Nephron (organoid): ENCODE data around the gene MITD1.
"Not testable (repeated sequence)": the region's sequence is repeated elsewhere in the genome, so short reads cannot be mapped to it uniquely, and the experiment has no call there.

Source experiments
- H3K27ac Mint-ChIP-seq, 3 experiments: 2 replicates each; pipeline ENCODE4 v1.8.0; 2020; ENCODE audit warnings: mixed read lengths in 3 of 3, mild to moderate bottlenecking in 2 of 3, moderate library complexity in 1 of 3
- H3K27me3 Mint-ChIP-seq: 2 replicates; pipeline ENCODE4 v1.8.0; 2021; ENCODE audit warnings: low read depth, mild to moderate bottlenecking, moderate library complexity, mixed read lengths
- H3K36me3 Mint-ChIP-seq: 2 replicates; pipeline ENCODE4 v1.8.0; 2020; ENCODE audit warnings: low read depth, mixed read lengths
- H3K4me1 Mint-ChIP-seq: 2 replicates; pipeline ENCODE4 v1.8.0; 2020; ENCODE audit warnings: mixed read lengths
- H3K4me3 Mint-ChIP-seq, 3 experiments: 2 replicates each; pipeline ENCODE4 v1.8.0; 2020; ENCODE audit warnings: mild to moderate bottlenecking in 3 of 3, mixed read lengths in 3 of 3, moderate library complexity in 2 of 3
- H3K9me3 Mint-ChIP-seq: 2 replicates; pipeline ENCODE4 v1.8.0; 2020; ENCODE audit warnings: mixed read lengths
- TF ChIP-seq, protein P1 (sequence below), 3 experiments: fragments of 200-600 bp; sonication (generic); IDR thresholded peaks; one replicate each; pipeline ENCODE4 v1.5.0; 2021; ENCODE audit warnings: antibody characterized with exemption in 3 of 3; ENCODE audit not compliant: unreplicated experiment in 3 of 3

The MITD1 gene

DNA sequence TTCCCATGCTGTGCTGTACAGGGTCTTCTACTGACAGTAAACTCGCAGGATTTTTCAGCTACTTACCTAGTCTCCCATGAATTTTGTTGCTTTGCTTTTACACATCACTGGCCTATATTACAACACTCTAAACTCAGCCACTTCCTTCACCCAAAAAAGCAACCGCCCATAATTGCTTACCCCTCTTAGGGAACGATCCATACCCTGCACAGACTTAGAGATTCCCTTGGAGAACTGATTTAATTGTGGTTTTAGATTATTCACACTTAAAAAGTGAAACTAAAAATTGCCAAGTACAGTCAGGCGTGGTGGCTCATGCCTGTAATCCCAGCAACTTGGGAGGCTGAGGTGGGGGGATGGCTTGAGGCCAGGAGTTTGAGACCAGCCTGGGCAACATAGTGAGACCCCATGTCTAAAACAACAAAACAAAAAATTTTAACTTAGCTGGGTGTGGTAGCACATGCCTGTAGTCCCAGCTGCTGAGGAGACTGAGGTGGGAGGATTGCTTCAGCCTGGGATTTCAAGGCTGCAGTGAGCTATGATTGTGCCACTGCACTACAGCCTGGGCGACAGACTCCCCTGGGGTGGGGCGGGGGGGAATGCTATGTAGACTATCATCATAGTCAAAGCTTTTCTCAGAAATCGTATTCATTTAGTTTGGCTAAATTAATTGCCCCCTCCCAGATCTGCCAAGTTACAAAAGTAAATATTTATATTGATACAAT lies 19.4 kb upstream of the MITD1 start:
- TF ChIP-seq, protein P1, sequence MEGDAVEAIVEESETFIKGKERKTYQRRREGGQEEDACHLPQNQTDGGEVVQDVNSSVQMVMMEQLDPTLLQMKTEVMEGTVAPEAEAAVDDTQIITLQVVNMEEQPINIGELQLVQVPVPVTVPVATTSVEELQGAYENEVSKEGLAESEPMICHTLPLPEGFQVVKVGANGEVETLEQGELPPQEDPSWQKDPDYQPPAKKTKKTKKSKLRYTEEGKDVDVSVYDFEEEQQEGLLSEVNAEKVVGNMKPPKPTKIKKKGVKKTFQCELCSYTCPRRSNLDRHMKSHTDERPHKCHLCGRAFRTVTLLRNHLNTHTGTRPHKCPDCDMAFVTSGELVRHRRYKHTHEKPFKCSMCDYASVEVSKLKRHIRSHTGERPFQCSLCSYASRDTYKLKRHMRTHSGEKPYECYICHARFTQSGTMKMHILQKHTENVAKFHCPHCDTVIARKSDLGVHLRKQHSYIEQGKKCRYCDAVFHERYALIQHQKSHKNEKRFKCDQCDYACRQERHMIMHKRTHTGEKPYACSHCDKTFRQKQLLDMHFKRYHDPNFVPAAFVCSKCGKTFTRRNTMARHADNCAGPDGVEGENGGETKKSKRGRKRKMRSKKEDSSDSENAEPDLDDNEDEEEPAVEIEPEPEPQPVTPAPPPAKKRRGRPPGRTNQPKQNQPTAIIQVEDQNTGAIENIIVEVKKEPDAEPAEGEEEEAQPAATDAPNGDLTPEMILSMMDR (IDR thresholded peaks at IDR 0.05; ENCODE audit: unreplicated experiment in 3 of 3) = no peak
- no peaks in the 10 kb centered on the region for H3K4me1 Mint-ChIP-seq

DNA sequence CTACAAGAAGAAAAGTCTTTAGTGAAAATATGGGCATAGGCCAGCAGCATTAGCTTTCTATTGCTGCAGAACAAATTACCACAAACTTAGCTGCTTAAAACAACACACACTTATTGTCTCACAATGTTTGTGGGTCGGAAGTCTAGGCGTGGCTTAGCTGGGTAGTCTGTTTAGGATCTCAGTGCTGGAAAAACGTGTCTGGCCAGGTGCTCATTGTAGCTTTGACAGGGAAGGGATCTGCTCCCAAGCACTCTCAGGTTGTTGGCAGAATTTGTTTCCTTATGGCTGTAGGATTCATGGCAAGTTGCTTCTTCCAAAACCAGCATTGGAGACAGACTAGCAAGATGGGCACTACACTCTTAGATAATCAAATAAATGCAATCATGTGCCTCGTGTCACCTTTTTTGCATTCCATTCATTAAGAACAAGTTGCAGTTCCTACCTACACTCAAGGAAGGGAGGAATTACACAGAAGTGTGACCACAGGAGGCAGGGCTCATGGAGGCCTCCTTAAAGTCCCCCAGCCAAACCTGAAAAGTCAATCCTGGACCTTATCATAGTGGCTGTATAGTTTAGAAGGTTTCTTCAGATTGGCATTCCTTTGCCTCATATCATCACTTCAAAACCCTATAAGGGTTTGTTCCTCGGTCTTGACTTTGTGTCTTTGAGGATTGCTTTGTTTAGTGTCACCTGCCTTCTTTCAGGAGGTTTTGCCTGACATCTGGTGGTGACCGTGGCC lies 17.4 kb upstream of the MITD1 start:
- H3K27me3 Mint-ChIP-seq = no peaks in the 10 kb centered on the region
- no peaks in the 10 kb centered on the region for H3K9me3 Mint-ChIP-seq
- no peaks in the 10 kb centered on the region for H3K4me1 Mint-ChIP-seq
- peaks cover 31% of the 10 kb centered on the region for H3K36me3 Mint-ChIP-seq
- TF ChIP-seq, protein P1 (IDR thresholded peaks at IDR 0.05; ENCODE audit: unreplicated experiment in 3 of 3) = no peak
- H3K27ac Mint-ChIP-seq = no peak overlapping the region
- no peak overlapping the region for H3K4me3 Mint-ChIP-seq

More for the DNA sequence above, 19.4 kb upstream of the MITD1 start:
- no peak overlapping the region for H3K4me3 Mint-ChIP-seq
- H3K9me3 Mint-ChIP-seq = no peaks in the 10 kb centered on the region
- no peak overlapping the region for H3K27ac Mint-ChIP-seq
- H3K36me3 Mint-ChIP-seq = peaks cover 27% of the 10 kb centered on the region
- H3K27me3 Mint-ChIP-seq = no peaks in the 10 kb centered on the region

DNA sequence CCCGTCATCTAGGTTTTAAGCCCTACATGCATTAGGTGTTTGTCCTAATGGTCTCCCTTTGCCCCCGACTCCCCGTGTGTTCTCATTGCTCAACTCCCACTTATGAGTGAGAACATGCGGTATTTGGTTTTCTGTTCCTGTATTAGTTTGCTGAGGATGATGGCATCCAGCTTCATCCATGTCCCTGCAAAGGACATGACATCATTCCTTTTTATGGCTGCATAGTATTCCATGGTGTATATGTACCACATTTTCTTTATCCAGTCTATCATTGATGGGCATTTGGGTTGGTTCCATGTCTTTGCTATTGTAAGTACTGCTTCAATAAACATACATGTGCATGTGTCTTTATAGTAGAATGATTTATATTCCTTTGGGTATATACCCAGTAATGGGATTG lies 11.5 kb upstream of the MITD1 start:
- H3K27me3 Mint-ChIP-seq, H3K9me3 Mint-ChIP-seq, H3K4me3 Mint-ChIP-seq, H3K4me1 Mint-ChIP-seq, H3K27ac Mint-ChIP-seq: not testable (repeated sequence)
- H3K36me3 Mint-ChIP-seq = peaks cover 67% of the 10 kb centered on the region

DNA sequence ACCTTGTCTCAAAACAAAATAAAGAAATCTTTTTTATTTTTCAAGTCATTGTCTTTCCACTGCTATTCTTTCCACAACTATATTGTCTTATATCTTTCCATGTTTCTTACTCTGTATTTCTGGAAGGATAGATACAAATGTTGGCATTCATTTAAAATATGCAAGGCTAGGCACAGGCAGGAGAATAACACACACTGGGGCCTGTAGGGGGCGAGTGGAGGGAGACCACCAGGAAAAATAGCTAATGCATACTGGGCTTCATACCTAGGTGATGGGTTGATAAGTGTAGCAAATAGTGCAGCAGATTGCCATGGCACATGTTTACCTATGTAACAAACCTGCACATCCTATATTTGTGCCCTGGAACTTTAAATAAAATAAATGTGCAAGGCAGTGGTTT lies 9.7 kb upstream of the MITD1 start:
- H3K9me3 Mint-ChIP-seq = no peaks in the 10 kb centered on the region
- H3K4me3 Mint-ChIP-seq = no peak overlapping the region
- no peaks in the 10 kb centered on the region for H3K4me1 Mint-ChIP-seq
- peaks cover 64% of the 10 kb centered on the region for H3K36me3 Mint-ChIP-seq
- H3K27me3 Mint-ChIP-seq = no peaks in the 10 kb centered on the region
- TF ChIP-seq, protein P1 (IDR thresholded peaks at IDR 0.05; ENCODE audit: unreplicated experiment in 3 of 3) = no peak
- no peak overlapping the region for H3K27ac Mint-ChIP-seq

DNA sequence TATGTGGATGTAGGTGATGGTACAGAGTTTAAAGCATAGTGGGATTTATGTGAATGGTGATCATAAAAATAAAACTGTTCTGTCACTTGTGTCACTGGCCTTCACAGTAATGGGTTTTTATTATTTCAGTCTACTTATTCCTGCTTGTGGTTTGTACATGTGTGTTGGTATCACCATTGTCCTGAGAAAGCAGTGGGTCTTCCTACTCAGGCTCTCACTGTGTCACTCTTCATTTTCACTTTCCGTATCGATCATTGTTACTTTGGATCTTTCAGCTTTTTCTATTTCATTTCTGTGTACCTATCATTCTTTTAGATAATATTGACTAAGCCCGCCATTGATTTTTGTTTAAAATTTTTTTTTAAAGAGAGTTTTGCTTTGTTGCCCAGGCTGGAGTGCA lies 7.5 kb upstream of the MITD1 start:
- Mint-ChIP-seq H3K4me1 (peaks cover 5% of the 10 kb centered on the region), H3K27me3 (no peaks in the 10 kb centered on the region), H3K9me3 (no peaks in the 10 kb centered on the region), H3K27ac (no peak overlapping the region), H3K36me3 (peaks cover 58% of the 10 kb centered on the region), H3K4me3 (no peak overlapping the region)
- TF ChIP-seq, protein P1 (IDR thresholded peaks at IDR 0.05; ENCODE audit: unreplicated experiment in 3 of 3) = no peak

DNA sequence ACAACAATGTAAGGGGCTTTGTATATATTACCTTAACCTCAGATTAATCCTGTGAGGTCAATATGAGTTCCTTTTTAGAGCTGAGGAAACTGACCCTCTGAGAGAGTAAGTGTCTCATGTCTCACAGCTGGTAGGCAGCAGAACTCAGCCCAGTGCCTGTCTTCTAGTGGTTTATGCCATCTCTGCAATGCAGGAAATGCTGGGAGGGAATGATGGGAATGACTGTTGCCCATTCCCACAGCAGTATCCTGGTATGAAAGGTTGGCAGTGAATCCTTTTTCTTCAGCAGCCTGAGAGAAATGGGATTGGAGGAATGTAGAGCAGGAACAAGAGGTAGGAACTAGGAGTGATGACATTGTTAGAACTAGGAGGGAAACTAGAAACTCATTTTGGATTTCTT lies 6.2 kb upstream of the MITD1 start:
- no peak overlapping the region for H3K27ac Mint-ChIP-seq
- TF ChIP-seq, protein P1 (IDR thresholded peaks at IDR 0.05; ENCODE audit: unreplicated experiment in 3 of 3) = no peak
- H3K9me3 Mint-ChIP-seq = no peaks in the 10 kb centered on the region
- peaks cover 46% of the 10 kb centered on the region for H3K36me3 Mint-ChIP-seq
- peaks cover 11% of the 10 kb centered on the region for H3K4me1 Mint-ChIP-seq
- H3K4me3 Mint-ChIP-seq = no peak overlapping the region
- H3K27me3 Mint-ChIP-seq = no peaks in the 10 kb centered on the region
